KMS-11 (cell line): ENCODE measurements around the gene IFT80.
"Not testable (repeated sequence)": the region's sequence is repeated elsewhere in the genome, so short reads cannot be mapped to it uniquely, and the experiment has no call there.

Source experiments
- H2AFZ ChIP-seq: fragments of 200-600 bp; sonication (generic); 2 replicates; pipeline ENCODE4 v1.6.1; 2016; ENCODE audit warnings: antibody characterized with exemption, mixed run types, low read depth
- H3K27ac ChIP-seq: fragments of 200-600 bp; sonication (generic); 2 replicates; pipeline ENCODE4 v1.6.1; 2016; ENCODE audit warnings: mild to moderate bottlenecking, mixed run types
- H3K27me3 ChIP-seq: fragments of 200-600 bp; sonication (generic); 2 replicates; pipeline ENCODE4 v1.6.1; 2017; ENCODE audit warnings: mild to moderate bottlenecking, low read depth, mixed run types, moderate library complexity; ENCODE audit not compliant: insufficient read depth
- H3K36me3 ChIP-seq: fragments of 200-600 bp; sonication (generic); 2 replicates; pipeline ENCODE4 v1.6.1; 2017; ENCODE audit warnings: mild to moderate bottlenecking, mixed run types; ENCODE audit not compliant: insufficient read depth
- H3K4me1 ChIP-seq: fragments of 200-600 bp; sonication (generic); 2 replicates; pipeline ENCODE4 v1.6.1; 2016; ENCODE audit warnings: mild to moderate bottlenecking, low read depth, mixed run types; ENCODE audit not compliant: poor library complexity, severe bottlenecking
- H3K4me2 ChIP-seq: fragments of 200-600 bp; sonication (generic); 2 replicates; pipeline ENCODE4 v1.7.0; 2016; ENCODE audit warnings: mild to moderate bottlenecking, mixed run types
- H3K4me3 ChIP-seq: fragments of 200-600 bp; sonication (generic); IDR thresholded peaks from 2 replicates; pipeline ENCODE4 v1.6.1; 2017; ENCODE audit warnings: low read depth, low read length, mixed read lengths; ENCODE audit not compliant: insufficient read depth
- H3K79me2 ChIP-seq: fragments of 200-600 bp; sonication (generic); 2 replicates; pipeline ENCODE4 v1.6.1; 2016; ENCODE audit warnings: low read depth, mixed run types; ENCODE audit not compliant: insufficient read depth
- H3K9ac ChIP-seq: fragments of 200-600 bp; sonication (generic); 2 replicates; pipeline ENCODE4 v1.6.1; 2016; ENCODE audit warnings: mild to moderate bottlenecking, mixed run types
- H4K20me1 ChIP-seq: fragments of 200-600 bp; sonication (generic); 2 replicates; pipeline ENCODE4 v1.6.1; 2016; ENCODE audit warnings: mild to moderate bottlenecking, mixed run types; ENCODE audit not compliant: insufficient read depth
- TF ChIP-seq, protein P1 (sequence below): fragments of 200-600 bp; sonication (generic); conservative IDR thresholded peaks from 2 replicates; pipeline ENCODE4 v1.6.1; 2017; ENCODE audit warnings: low read depth, mild to moderate bottlenecking, antibody characterized with exemption, low read length, moderate library complexity, mixed read lengths

The IFT80 gene

DNA sequence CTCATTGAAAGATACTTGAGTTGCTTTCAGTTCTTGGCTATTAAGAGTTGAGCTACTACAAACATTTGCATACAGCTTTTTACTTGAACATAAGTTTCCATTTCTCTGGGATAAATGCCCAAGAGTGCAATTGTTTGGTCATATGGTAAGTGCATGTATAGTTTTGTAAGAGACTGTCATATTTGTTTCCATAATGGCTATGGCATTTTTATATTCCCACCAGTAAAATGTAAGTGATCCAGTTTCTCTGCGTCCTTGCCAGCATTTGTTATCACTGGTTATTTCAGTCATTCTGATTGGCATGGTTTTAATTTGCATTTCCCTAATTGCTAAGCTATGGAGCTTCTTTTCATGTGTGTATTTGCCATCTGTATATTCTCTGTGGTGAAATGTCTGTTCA is 151.3 kb downstream of the IFT80 start:
- Histone ChIP-seq H3K79me2 (no peaks in the 10 kb centered on the region), H4K20me1 (no peaks in the 10 kb centered on the region), H2AFZ (no peak overlapping the region), H3K4me1 (peaks cover 9% of the 10 kb centered on the region), H3K4me3 (no peak overlapping the region), H3K9ac (no peak overlapping the region), H3K27me3 (no peaks in the 10 kb centered on the region), H3K27ac (no peak overlapping the region), H3K4me2 (no peak overlapping the region), H3K36me3 (no peaks in the 10 kb centered on the region)
- TF ChIP-seq, protein P1, sequence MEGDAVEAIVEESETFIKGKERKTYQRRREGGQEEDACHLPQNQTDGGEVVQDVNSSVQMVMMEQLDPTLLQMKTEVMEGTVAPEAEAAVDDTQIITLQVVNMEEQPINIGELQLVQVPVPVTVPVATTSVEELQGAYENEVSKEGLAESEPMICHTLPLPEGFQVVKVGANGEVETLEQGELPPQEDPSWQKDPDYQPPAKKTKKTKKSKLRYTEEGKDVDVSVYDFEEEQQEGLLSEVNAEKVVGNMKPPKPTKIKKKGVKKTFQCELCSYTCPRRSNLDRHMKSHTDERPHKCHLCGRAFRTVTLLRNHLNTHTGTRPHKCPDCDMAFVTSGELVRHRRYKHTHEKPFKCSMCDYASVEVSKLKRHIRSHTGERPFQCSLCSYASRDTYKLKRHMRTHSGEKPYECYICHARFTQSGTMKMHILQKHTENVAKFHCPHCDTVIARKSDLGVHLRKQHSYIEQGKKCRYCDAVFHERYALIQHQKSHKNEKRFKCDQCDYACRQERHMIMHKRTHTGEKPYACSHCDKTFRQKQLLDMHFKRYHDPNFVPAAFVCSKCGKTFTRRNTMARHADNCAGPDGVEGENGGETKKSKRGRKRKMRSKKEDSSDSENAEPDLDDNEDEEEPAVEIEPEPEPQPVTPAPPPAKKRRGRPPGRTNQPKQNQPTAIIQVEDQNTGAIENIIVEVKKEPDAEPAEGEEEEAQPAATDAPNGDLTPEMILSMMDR: no peak

DNA sequence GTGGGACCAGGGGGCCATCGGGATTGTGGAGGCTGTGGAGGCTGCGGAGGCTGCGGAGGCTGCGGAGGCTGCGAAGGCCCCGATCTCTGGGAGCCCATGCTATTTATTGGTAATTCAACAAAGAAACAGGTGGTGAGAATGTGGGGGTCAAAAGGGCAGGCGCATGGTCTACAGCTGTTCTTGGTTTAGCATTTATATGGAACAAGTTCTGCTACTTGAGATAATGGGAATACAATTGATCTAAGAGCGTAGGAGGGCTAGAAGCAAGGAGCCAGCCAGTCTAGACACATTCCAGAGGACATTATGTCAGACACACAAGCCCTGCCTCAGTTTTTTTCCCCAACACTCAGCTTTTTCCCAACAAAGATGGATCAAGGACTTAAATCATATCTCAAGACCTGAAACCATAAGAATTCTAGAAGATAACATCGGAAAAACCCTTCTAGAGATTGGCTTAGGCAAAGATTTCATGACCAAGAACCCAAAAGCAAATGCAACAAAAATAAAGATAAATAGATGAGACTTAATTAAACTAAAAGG is 153.7 kb downstream of the IFT80 start:
- no peak overlapping the region for H3K9ac ChIP-seq
- no peaks in the 10 kb centered on the region for H3K4me1 ChIP-seq
- H3K79me2 ChIP-seq: no peaks in the 10 kb centered on the region
- no peak overlapping the region for H3K27ac ChIP-seq
- TF ChIP-seq, protein P1: no peak
- H2AFZ ChIP-seq: no peak overlapping the region
- no peaks in the 10 kb centered on the region for H4K20me1 ChIP-seq
- no peak overlapping the region for H3K4me3 ChIP-seq
- H3K4me2 ChIP-seq: no peak overlapping the region
- no peaks in the 10 kb centered on the region for H3K36me3 ChIP-seq
- H3K27me3 ChIP-seq: no peaks in the 10 kb centered on the region

DNA sequence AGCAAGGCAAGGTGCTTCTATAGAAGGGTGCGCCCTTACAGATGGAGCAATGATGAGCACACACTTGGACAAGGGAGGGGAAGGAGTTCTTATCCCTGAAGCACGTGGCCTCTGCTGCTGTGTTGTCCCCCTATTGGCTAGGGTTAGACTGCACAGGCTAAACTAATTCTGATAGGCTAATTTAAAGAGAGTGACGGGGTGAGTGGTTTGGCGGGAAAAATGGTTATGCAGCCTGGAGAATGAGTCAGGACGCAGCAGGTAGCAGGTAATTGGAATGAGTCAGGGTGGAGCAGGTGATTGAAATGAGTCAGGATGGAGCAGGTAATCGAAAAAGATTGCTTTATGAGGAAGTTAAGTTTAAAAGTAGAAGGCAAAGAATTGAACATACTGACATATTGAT is 158.3 kb downstream of the IFT80 start:
- H3K9ac ChIP-seq, H4K20me1 ChIP-seq, H3K36me3 ChIP-seq, H3K27ac ChIP-seq, H3K4me2 ChIP-seq, H3K27me3 ChIP-seq, H2AFZ ChIP-seq, H3K4me1 ChIP-seq, H3K79me2 ChIP-seq, H3K4me3 ChIP-seq: not testable (repeated sequence)

DNA sequence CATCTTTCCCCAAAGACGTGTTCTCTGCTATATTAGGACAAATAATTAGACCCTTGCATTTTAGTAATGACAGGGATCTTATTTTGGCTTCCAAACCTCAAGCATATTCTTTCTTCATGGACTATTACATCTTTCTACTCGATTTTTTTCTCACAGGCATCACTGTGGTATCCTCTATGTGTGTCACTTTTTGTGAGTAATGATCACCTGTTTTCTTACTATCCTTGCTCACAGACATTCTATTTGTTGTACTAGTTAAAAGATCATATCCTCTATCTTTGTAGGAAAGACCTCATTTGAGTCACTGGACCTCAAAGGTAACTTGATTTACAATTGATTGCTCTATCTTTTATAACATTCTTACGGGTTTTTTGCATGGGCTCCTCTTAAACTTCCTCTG is 167.0 kb downstream of the IFT80 start:
- H4K20me1 ChIP-seq: no peaks in the 10 kb centered on the region
- H2AFZ ChIP-seq: no peak overlapping the region
- H3K27me3 ChIP-seq: no peaks in the 10 kb centered on the region
- no peak overlapping the region for H3K4me2 ChIP-seq
- no peak overlapping the region for H3K9ac ChIP-seq
- H3K79me2 ChIP-seq: no peaks in the 10 kb centered on the region
- TF ChIP-seq, protein P1: no peak
- H3K4me3 ChIP-seq: no peak overlapping the region
- H3K27ac ChIP-seq: no peak overlapping the region
- no peaks in the 10 kb centered on the region for H3K36me3 ChIP-seq
- H3K4me1 ChIP-seq: no peaks in the 10 kb centered on the region

DNA sequence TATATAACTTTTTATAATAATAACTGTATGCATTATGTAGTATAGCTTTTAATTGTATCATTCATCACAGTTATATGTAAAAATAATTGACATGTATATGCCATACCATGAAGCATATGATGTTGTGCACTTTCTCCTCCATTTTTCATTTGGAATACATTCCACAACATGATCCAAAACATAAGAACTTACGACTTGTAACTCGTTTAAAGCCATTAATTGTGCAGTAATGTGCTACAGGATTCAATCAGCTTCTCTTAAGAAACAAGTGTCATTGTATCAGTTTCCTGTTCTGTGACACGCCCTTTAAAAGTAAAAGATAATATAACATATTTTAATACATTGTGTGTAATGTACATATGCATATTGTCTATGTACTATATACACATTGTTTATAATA is 171.6 kb downstream of the IFT80 start:
- no peak overlapping the region for H3K27ac ChIP-seq
- H4K20me1 ChIP-seq: no peaks in the 10 kb centered on the region
- no peak overlapping the region for H3K4me3 ChIP-seq
- no peaks in the 10 kb centered on the region for H3K27me3 ChIP-seq
- H3K4me1 ChIP-seq: no peaks in the 10 kb centered on the region
- H3K79me2 ChIP-seq: no peaks in the 10 kb centered on the region
- TF ChIP-seq, protein P1: no peak
- no peak overlapping the region for H3K4me2 ChIP-seq
- no peak overlapping the region for H3K9ac ChIP-seq
- no peaks in the 10 kb centered on the region for H3K36me3 ChIP-seq
- H2AFZ ChIP-seq: no peak overlapping the region
